ENCODE data around the gene F8.
"Not testable (repeated sequence)": the region's sequence is repeated elsewhere in the genome, so short reads cannot be mapped to it uniquely, and the experiment has no call there.

F8 gene

GRCh38 chrX:154818916-154819770, 203.4 kb downstream of the F8 start:
- Histone ChIP-seq H3K4me3 (ENCODE audit: low read depth, low read length) (no peak overlapping the region), H3K4me1 (ENCODE audit: control insufficient read depth, insufficient read depth, low read length) (peaks cover 17% of the 10 kb centered on the region), H3K9me3 (ENCODE audit: control insufficient read depth, insufficient read depth, low read length) (no peaks in the 10 kb centered on the region), H3K36me3 (ENCODE audit: control insufficient read depth, insufficient read depth, low read length) (no peaks in the 10 kb centered on the region), H3K27me3 (ENCODE audit: control insufficient read depth, insufficient read depth, low read length) (no peaks in the 10 kb centered on the region), H3K9ac (ENCODE audit: low read depth, low read length) (no peak overlapping the region)

GRCh38 chrX:154817048-154817618, 205.4 kb downstream of the F8 start:
- not testable (repeated sequence) for H3K4me3 ChIP-seq (ENCODE audit: low read depth, low read length); H3K27me3 ChIP-seq (ENCODE audit: control insufficient read depth, insufficient read depth, low read length); H3K9ac ChIP-seq (ENCODE audit: low read depth, low read length); H3K9me3 ChIP-seq (ENCODE audit: control insufficient read depth, insufficient read depth, low read length); H3K36me3 ChIP-seq (ENCODE audit: control insufficient read depth, insufficient read depth, low read length)
- H3K4me1 ChIP-seq (ENCODE audit: control insufficient read depth, insufficient read depth, low read length) = peaks cover 15% of the 10 kb centered on the region

- H3K27me3 ChIP-seq (ENCODE audit: control insufficient read depth, insufficient read depth, low read length); H3K36me3 ChIP-seq (ENCODE audit: control insufficient read depth, insufficient read depth, low read length); H3K4me3 ChIP-seq (ENCODE audit: low read depth, low read length); H3K9ac ChIP-seq (ENCODE audit: low read depth, low read length); H3K9me3 ChIP-seq (ENCODE audit: control insufficient read depth, insufficient read depth, low read length): not testable (repeated sequence)
- H3K4me1 ChIP-seq (ENCODE audit: control insufficient read depth, insufficient read depth, low read length) = peaks cover 11% of the 10 kb centered on the region
Observed at GRCh38 chrX:154816326-154816898, 206.1 kb downstream of the F8 start.

GRCh38 chrX:154815274-154815818, 207.2 kb downstream of the F8 start:
- no peaks in the 10 kb centered on the region for H3K36me3 ChIP-seq (ENCODE audit: control insufficient read depth, insufficient read depth, low read length)
- no peak overlapping the region for H3K4me3 ChIP-seq (ENCODE audit: low read depth, low read length)
- H3K9me3 ChIP-seq (ENCODE audit: control insufficient read depth, insufficient read depth, low read length) = no peaks in the 10 kb centered on the region
- no peak overlapping the region for H3K9ac ChIP-seq (ENCODE audit: low read depth, low read length)
- peaks cover 4% of the 10 kb centered on the region for H3K4me1 ChIP-seq (ENCODE audit: control insufficient read depth, insufficient read depth, low read length)
- H3K27me3 ChIP-seq (ENCODE audit: control insufficient read depth, insufficient read depth, low read length) = no peaks in the 10 kb centered on the region

GRCh38 chrX:154813801-154814200, 208.7 kb downstream of the F8 start:
- H3K4me3 ChIP-seq (ENCODE audit: low read depth, low read length) = no peak overlapping the region
- H3K9ac ChIP-seq (ENCODE audit: low read depth, low read length) = no peak overlapping the region
- H3K9me3 ChIP-seq (ENCODE audit: control insufficient read depth, insufficient read depth, low read length) = no peaks in the 10 kb centered on the region
- H3K27me3 ChIP-seq (ENCODE audit: control insufficient read depth, insufficient read depth, low read length) = no peaks in the 10 kb centered on the region
- H3K4me1 ChIP-seq (ENCODE audit: control insufficient read depth, insufficient read depth, low read length) = no peaks in the 10 kb centered on the region
- no peaks in the 10 kb centered on the region for H3K36me3 ChIP-seq (ENCODE audit: control insufficient read depth, insufficient read depth, low read length)

GRCh38 chrX:154812341-154813101, 210.0 kb downstream of the F8 start:
- Histone ChIP-seq H3K9me3 (ENCODE audit: control insufficient read depth, insufficient read depth, low read length) (peaks cover 4% of the 10 kb centered on the region), H3K4me1 (ENCODE audit: control insufficient read depth, insufficient read depth, low read length) (no peaks in the 10 kb centered on the region), H3K27me3 (ENCODE audit: control insufficient read depth, insufficient read depth, low read length) (no peaks in the 10 kb centered on the region), H3K9ac (ENCODE audit: low read depth, low read length) (no peak overlapping the region), H3K4me3 (ENCODE audit: low read depth, low read length) (no peak overlapping the region), H3K36me3 (ENCODE audit: control insufficient read depth, insufficient read depth, low read length) (no peaks in the 10 kb centered on the region)

- peaks cover 6% of the 10 kb centered on the region for H3K27me3 ChIP-seq (ENCODE audit: control insufficient read depth, insufficient read depth, low read length)
- H3K36me3 ChIP-seq (ENCODE audit: control insufficient read depth, insufficient read depth, low read length) = no peaks in the 10 kb centered on the region
- H3K4me1 ChIP-seq (ENCODE audit: control insufficient read depth, insufficient read depth, low read length) = no peaks in the 10 kb centered on the region
- peaks cover 4% of the 10 kb centered on the region for H3K9me3 ChIP-seq (ENCODE audit: control insufficient read depth, insufficient read depth, low read length)
- no peak overlapping the region for H3K9ac ChIP-seq (ENCODE audit: low read depth, low read length)
- H3K4me3 ChIP-seq (ENCODE audit: low read depth, low read length) = no peak overlapping the region
Observed at GRCh38 chrX:154809939-154810665, 212.4 kb downstream of the F8 start.

- Histone ChIP-seq H3K4me1 (ENCODE audit: control insufficient read depth, insufficient read depth, low read length) (no peaks in the 10 kb centered on the region), H3K4me3 (ENCODE audit: low read depth, low read length) (no peak overlapping the region), H3K27me3 (ENCODE audit: control insufficient read depth, insufficient read depth, low read length) (peaks cover 19% of the 10 kb centered on the region), H3K36me3 (ENCODE audit: control insufficient read depth, insufficient read depth, low read length) (no peaks in the 10 kb centered on the region), H3K9ac (ENCODE audit: low read depth, low read length) (no peak overlapping the region), H3K9me3 (ENCODE audit: control insufficient read depth, insufficient read depth, low read length) (peaks cover 4% of the 10 kb centered on the region)
Observed at GRCh38 chrX:154806837-154807501, 215.6 kb downstream of the F8 start.

- Histone ChIP-seq H3K9me3 (ENCODE audit: control insufficient read depth, insufficient read depth, low read length) (peaks cover 4% of the 10 kb centered on the region), H3K27me3 (ENCODE audit: control insufficient read depth, insufficient read depth, low read length) (peaks cover 22% of the 10 kb centered on the region), H3K9ac (ENCODE audit: low read depth, low read length) (no peak overlapping the region), H3K4me3 (ENCODE audit: low read depth, low read length) (peak overlapping the region; percentile 62), H3K4me1 (ENCODE audit: control insufficient read depth, insufficient read depth, low read length) (no peaks in the 10 kb centered on the region), H3K36me3 (ENCODE audit: control insufficient read depth, insufficient read depth, low read length) (no peaks in the 10 kb centered on the region)
Observed at GRCh38 chrX:154805696-154806091, 216.8 kb downstream of the F8 start.

GRCh38 chrX:154804957-154805695, 217.4 kb downstream of the F8 start, which contains the start of gene MPP1:
Gene MPP1, minus strand, starts transcription at chrX:154805485. Its CDS starts 112 bp downstream, at chrX:154805373.
- H3K27me3 ChIP-seq (ENCODE audit: control insufficient read depth, insufficient read depth, low read length) = peaks cover 25% of the 10 kb centered on the region
- peaks cover 4% of the 10 kb centered on the region for H3K9me3 ChIP-seq (ENCODE audit: control insufficient read depth, insufficient read depth, low read length)
- H3K36me3 ChIP-seq (ENCODE audit: control insufficient read depth, insufficient read depth, low read length) = no peaks in the 10 kb centered on the region
- no peak within 1 kb of the TSS for H3K9ac ChIP-seq (ENCODE audit: low read depth, low read length)
- H3K4me1 ChIP-seq (ENCODE audit: control insufficient read depth, insufficient read depth, low read length) = no peaks in the 10 kb centered on the region
- peak within 1 kb of the TSS; percentile 62 for H3K4me3 ChIP-seq (ENCODE audit: low read depth, low read length)
